SK-N-MC (cell line): ENCODE data around the gene PTPRN2.

Experiments
- EZH2 ChIP-seq: fragments of 200-600 bp; sonication (generic); IDR thresholded peaks from one replicate; pipeline ENCODE4 v1.6.1; 2017; ENCODE audit warnings: antibody characterized with exemption
- POLR2AphosphoS5 ChIP-seq: IDR thresholded peaks from 2 replicates; pipeline ENCODE4 v1.6.1; 2012; ENCODE audit warnings: mild to moderate bottlenecking, low read depth, low read length, borderline replicate concordance

DNA sequence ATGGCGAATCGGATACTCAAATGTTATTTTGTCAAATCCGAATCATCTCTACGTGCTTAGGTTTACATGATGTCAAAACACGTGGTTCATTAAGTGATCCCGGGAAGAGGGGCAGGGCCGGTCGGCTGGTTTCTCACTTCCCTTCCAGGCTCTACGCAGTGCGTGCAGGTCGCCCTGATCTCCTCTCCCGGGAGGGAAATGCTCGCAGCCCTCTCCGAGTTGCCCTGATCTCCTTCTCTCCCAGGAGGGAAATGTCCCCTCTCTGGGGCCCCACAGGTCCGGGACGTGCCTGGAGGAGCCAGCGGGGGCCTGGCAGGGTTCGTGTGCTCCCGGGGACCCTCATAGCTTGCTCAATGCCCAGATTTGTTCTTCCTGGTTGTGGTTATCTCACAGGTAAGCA, 1048.1 kb downstream of the PTPRN2 start:
- TF ChIP-seq POLR2AphosphoS5 (no peak), EZH2 (no peak)
